22Rv1 (cell line): ENCODE results near the gene TUBB1.

ENCODE experiments used
- CTCF ChIP-seq: fragments of 450-650 bp; IDR thresholded peaks from 2 replicates; pipeline ENCODE4 v1.5.1; 2017; ENCODE audit warnings: mild to moderate bottlenecking
- ZFX ChIP-seq: fragments of 450-650 bp; IDR thresholded peaks from 2 replicates; pipeline ENCODE4 v1.6.1; 2017; ENCODE audit warnings: antibody characterized with exemption, borderline replicate concordance

DNA sequence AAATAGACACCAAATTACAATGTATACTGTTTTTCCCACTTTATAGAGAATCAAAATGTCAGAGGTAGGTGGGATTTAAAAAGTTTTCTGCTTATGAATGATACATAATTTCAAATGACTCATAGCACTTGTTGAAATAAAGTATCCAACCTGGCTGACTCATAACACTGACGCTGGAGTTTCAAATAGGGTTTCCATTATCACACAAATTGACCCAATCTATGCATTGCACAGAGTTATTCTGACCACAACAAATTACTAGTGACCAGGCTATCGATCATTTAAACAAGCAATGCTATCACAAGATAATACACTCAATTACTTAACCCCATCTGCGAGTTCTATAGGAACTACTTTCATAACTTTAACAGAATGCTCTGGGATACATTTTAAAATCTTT, 55.2 kb downstream of the TUBB1 start:
- TF ChIP-seq CTCF: no peak
- TF ChIP-seq ZFX: no peak
